ENCODE data around the gene HOMER2. TPM values are rescaled to one million over a fixed set of nuclear protein-coding genes. Genes with fewer than 3 reads are reported as not detected.

HOMER2 gene
- total and polyA plus RNA-seq, 2 donors (not counting 3 experiments of a cell fraction or from before 2014, with no cell fraction given): 0.60 to 0.68 TPM

DNA sequence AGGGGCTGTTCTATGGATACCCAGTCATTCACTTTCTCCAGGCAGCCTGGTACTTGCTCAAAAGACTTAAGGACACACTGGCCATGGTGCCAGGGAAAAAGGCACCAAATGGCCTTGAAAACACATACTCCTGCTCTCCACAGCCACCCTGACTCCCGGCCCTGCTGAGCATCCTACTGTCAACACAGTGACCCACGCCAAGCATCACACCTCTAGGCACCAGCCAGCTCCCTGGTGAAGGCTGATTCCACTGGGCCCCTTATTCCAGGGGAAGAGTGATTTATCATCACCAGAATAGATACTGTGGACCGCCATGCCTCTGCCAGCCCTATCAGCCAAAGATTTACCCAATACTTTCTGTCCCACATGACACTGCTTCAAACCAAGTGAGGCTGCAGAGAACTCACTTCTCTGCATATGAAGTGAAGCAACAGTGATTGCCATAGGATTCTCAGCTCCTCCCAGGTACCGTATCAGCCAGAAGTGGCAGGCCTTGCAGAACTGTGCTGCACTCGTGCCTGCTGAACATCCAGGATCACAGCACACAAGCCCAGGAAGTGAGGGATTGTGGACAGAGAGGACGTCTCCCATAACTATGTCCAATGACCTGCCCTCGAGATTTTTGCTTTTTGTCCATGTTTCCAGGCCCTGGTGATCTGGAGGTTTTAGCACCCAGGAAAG lies 79.4 kb downstream of the HOMER2 start:
- Histone ChIP-seq H2AFZ (ENCODE audit: low read depth, low read length) (no peak overlapping the region), H3K27ac (ENCODE audit: insufficient read depth, low read depth, low read length) (no peak overlapping the region), H3K36me3 (ENCODE audit: control insufficient read depth in 2 of 2, extremely low read depth in 1 of 2, insufficient read depth in 2 of 2, low read length in 2 of 2) (no peaks in the 10 kb centered on the region), H3K79me2 (ENCODE audit: control insufficient read depth, insufficient read depth, low read length) (no peaks in the 10 kb centered on the region), H3K27me3 (ENCODE audit: control insufficient read depth in 2 of 2, insufficient read depth in 2 of 2, low read length in 2 of 2) (no peaks in the 10 kb centered on the region), H4K20me1 (replicated peaks; ENCODE audit: control insufficient read depth, extremely low read depth, insufficient read depth, low read length) (no peaks in the 10 kb centered on the region), H3K4me2 (ENCODE audit: insufficient read depth, low read length) (no peak overlapping the region), H3K9ac (replicated peaks; ENCODE audit: extremely low read depth, insufficient read depth, low read length) (no peak overlapping the region), H3K4me1 (ENCODE audit: control insufficient read depth, extremely low read depth, insufficient read depth, low read length) (no peaks in the 10 kb centered on the region), H3K9me3 (replicated peaks; ENCODE audit: control insufficient read depth, insufficient read depth, low read length) (no peaks in the 10 kb centered on the region), H3K9me1 (replicated peaks; ENCODE audit: control insufficient read depth, extremely low read depth, insufficient read depth, low read length) (no peaks in the 10 kb centered on the region), H3K4me3 (replicated peaks in 1 of 3; ENCODE audit: insufficient read depth in 1 of 3, low read depth in 1 of 3, low read length in 3 of 3) (no peak overlapping the region)
- intact Hi-C loops (cut with micrococcal nuclease) (no loop called here), dilution Hi-C loops (cut with MboI; ENCODE audit: extremely low pct_ligation_motif_present, low sequenced_read_pairs) (no loop called here)
- TF ChIP-seq, protein P1, sequence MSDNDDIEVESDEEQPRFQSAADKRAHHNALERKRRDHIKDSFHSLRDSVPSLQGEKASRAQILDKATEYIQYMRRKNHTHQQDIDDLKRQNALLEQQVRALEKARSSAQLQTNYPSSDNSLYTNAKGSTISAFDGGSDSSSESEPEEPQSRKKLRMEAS (IDR thresholded peaks at IDR 0.05; ENCODE audit: insufficient read depth, insufficient read length): no peak
- no peak for TF ChIP-seq POLR2A (IDR thresholded peaks at IDR 0.05; ENCODE audit: low read depth, low read length)
- TF ChIP-seq, protein P2, sequence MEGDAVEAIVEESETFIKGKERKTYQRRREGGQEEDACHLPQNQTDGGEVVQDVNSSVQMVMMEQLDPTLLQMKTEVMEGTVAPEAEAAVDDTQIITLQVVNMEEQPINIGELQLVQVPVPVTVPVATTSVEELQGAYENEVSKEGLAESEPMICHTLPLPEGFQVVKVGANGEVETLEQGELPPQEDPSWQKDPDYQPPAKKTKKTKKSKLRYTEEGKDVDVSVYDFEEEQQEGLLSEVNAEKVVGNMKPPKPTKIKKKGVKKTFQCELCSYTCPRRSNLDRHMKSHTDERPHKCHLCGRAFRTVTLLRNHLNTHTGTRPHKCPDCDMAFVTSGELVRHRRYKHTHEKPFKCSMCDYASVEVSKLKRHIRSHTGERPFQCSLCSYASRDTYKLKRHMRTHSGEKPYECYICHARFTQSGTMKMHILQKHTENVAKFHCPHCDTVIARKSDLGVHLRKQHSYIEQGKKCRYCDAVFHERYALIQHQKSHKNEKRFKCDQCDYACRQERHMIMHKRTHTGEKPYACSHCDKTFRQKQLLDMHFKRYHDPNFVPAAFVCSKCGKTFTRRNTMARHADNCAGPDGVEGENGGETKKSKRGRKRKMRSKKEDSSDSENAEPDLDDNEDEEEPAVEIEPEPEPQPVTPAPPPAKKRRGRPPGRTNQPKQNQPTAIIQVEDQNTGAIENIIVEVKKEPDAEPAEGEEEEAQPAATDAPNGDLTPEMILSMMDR (IDR thresholded peaks at IDR 0.05; ENCODE audit: extremely low read depth in 1 of 2, insufficient read depth in 1 of 2, low read depth in 1 of 2, low read length in 2 of 2): no peak
- no peak for TF ChIP-seq GATA2 (IDR thresholded peaks at IDR 0.05; ENCODE audit: insufficient read depth, insufficient read length, low read depth, low read length)
- no peak for TF ChIP-seq EZH2 (IDR thresholded peaks at IDR 0.05; ENCODE audit: borderline replicate concordance, low read depth, low read length, severe bottlenecking)
- TF ChIP-seq FOS (IDR thresholded peaks at IDR 0.05; ENCODE audit: borderline replicate concordance, insufficient read depth, low read length): no peak
- no peak for TF ChIP-seq MYC (IDR thresholded peaks at IDR 0.05; ENCODE audit: low read depth, low read length)
- TF ChIP-seq JUN (IDR thresholded peaks at IDR 0.05; ENCODE audit: borderline replicate concordance, insufficient read depth, insufficient read length, low read depth): no peak
- TF ChIP-seq POLR2AphosphoS5 (IDR thresholded peaks at IDR 0.05; ENCODE audit: insufficient read depth, low read depth, low read length): no peak
- DNase-seq (ENCODE audit: low read depth, low spot score) (no peak), FAIRE-seq (no peak)
- ChIA-PET CTCF (no interaction called here), POLR2A (no interaction called here)
- no TSS peak for BruUV-seq (replicated peaks)

Measured in endothelial cell of umbilical vein (primary cell).